ENCODE results near the gene ASAP2.
A peak's percentile ranks its signal among the peaks of the same experiment; 100 is the strongest.
"Not testable (repeated sequence)": the region's sequence is repeated elsewhere in the genome, so short reads cannot be mapped to it uniquely, and the experiment has no call there.

The ASAP2 gene

GRCh38 chr2:9258953-9259399, 52.4 kb downstream of the ASAP2 start:
- H3K9me3 ChIP-seq (replicated peaks in 1 of 11): no peaks in the 10 kb centered on the region
- no peak for TF ChIP-seq Cebpa-rat (IDR thresholded peaks at IDR 0.05)
- H3K4me3 ChIP-seq: peak overlapping the region; percentile 23 to 62 (median 45); a peak in 16 of 20 replicates
- peak overlapping the region; percentile 50 to 79 (median 71); a peak in 21 of 22 replicates for H3K9ac ChIP-seq
- H3K27me3 ChIP-seq: no peaks in the 10 kb centered on the region
- peak overlapping the region; percentile 74 to 90 (median 78); a peak in 21 of 22 replicates for H3K27ac ChIP-seq
- H4K20me1 ChIP-seq: peaks cover 0 to 87% (median 9%) of the 10 kb centered on the region in 11 experiments; a peak in 13 of 22 replicates
- peaks cover 83 to 97% (median 91%) of the 10 kb centered on the region in 10 experiments for H3K4me1 ChIP-seq
- peak overlapping the region; percentile 82 to 97 (median 93) for H3K4me2 ChIP-seq
- H3K36me3 ChIP-seq: peaks cover 0 to 4% (median 0%) of the 10 kb centered on the region in 11 experiments; a peak in 1 of 22 replicates

- Histone ChIP-seq H4K20me1 (peaks cover 0 to 98% (median 13%) of the 10 kb centered on the region in 11 experiments; a peak in 14 of 22 replicates), H3K9me3 (replicated peaks in 1 of 11) (no peaks in the 10 kb centered on the region), H3K4me3 (peak overlapping the region in 4 of 10 experiments; percentile 2 to 30 (median 10); a peak in 5 of 20 replicates), H3K4me1 (peaks cover 89 to 99% (median 94%) of the 10 kb centered on the region in 10 experiments), H3K27me3 (no peaks in the 10 kb centered on the region), H3K4me2 (peak overlapping the region; percentile 82 to 97 (median 93)), H3K27ac (peak overlapping the region; percentile 74 to 90 (median 78)), H3K36me3 (no peaks in the 10 kb centered on the region), H3K9ac (peak overlapping the region in 9 of 11 experiments; percentile 16 to 79 (median 67); a peak in 16 of 22 replicates)
- peak in 3 of 11 experiments; percentile 45 to 74 (median 74); a peak in 3 of 22 replicates for TF ChIP-seq Cebpa-rat (IDR thresholded peaks at IDR 0.05)
Observed at GRCh38 chr2:9260464-9260918, 53.9 kb downstream of the ASAP2 start.

GRCh38 chr2:9261231-9261883, 54.7 kb downstream of the ASAP2 start:
- Histone ChIP-seq H3K9me3 (replicated peaks in 1 of 11) (no peaks in the 10 kb centered on the region), H4K20me1 (peaks cover 0 to 89% (median 13%) of the 10 kb centered on the region in 11 experiments; a peak in 14 of 22 replicates), H3K9ac (peak overlapping the region; percentile 16 to 79 (median 59); a peak in 20 of 22 replicates), H3K4me3 (peak overlapping the region in 4 of 10 experiments; percentile 2 to 30 (median 10); a peak in 6 of 20 replicates), H3K4me2 (peak overlapping the region; percentile 82 to 97 (median 93)), H3K36me3 (0 out of 22 replicates have a peak, but pooled peaks cover 0 to 4% (median 0%) of the 10 kb centered on the region in 11 experiments), H3K27ac (peak overlapping the region; percentile 74 to 90 (median 78)), H3K4me1 (peaks cover 86 to 97% (median 90%) of the 10 kb centered on the region in 10 experiments), H3K27me3 (no peaks in the 10 kb centered on the region)
- no peak for TF ChIP-seq Cebpa-rat (IDR thresholded peaks at IDR 0.05)

GRCh38 chr2:9262671-9263171, 56.1 kb downstream of the ASAP2 start:
- peak overlapping the region in 3 of 10 experiments; percentile 9 to 48 (median 30); a peak in 2 of 20 replicates for H3K4me3 ChIP-seq
- peak overlapping the region; percentile 55 to 73 (median 66); a peak in 21 of 22 replicates for H3K9ac ChIP-seq
- no peaks in the 10 kb centered on the region for H3K9me3 ChIP-seq (replicated peaks in 1 of 11)
- H3K27me3 ChIP-seq: no peaks in the 10 kb centered on the region
- H3K4me1 ChIP-seq: peaks cover 77 to 93% (median 80%) of the 10 kb centered on the region in 10 experiments
- TF ChIP-seq Cebpa-rat (IDR thresholded peaks at IDR 0.05): no peak
- peaks cover 0 to 84% (median 13%) of the 10 kb centered on the region in 11 experiments; a peak in 13 of 22 replicates for H4K20me1 ChIP-seq
- H3K36me3 ChIP-seq: peaks cover 0 to 15% (median 0%) of the 10 kb centered on the region in 11 experiments; a peak in 4 of 22 replicates
- H3K27ac ChIP-seq: peak overlapping the region; percentile 36 to 90 (median 76)
- H3K4me2 ChIP-seq: peak overlapping the region; percentile 66 to 97 (median 85)

- Histone ChIP-seq H3K4me3 (peak overlapping the region in 6 of 10 experiments; percentile 6 to 48 (median 25); a peak in 7 of 20 replicates), H3K4me1 (peaks cover 70 to 87% (median 73%) of the 10 kb centered on the region in 10 experiments), H3K27ac (peak overlapping the region; percentile 36 to 90 (median 76)), H3K9ac (peak overlapping the region; percentile 55 to 73 (median 66)), H3K9me3 (replicated peaks in 1 of 11) (no peaks in the 10 kb centered on the region), H3K36me3 (peaks cover 0 to 17% (median 0%) of the 10 kb centered on the region in 11 experiments; a peak in 4 of 22 replicates), H3K4me2 (peak overlapping the region; percentile 66 to 97 (median 85)), H4K20me1 (peaks cover 0 to 85% (median 13%) of the 10 kb centered on the region in 11 experiments; a peak in 14 of 22 replicates), H3K27me3 (no peaks in the 10 kb centered on the region)
- no peak for TF ChIP-seq Cebpa-rat (IDR thresholded peaks at IDR 0.05)
Observed at GRCh38 chr2:9263428-9263827, 56.8 kb downstream of the ASAP2 start.

GRCh38 chr2:9264301-9264700, 57.7 kb downstream of the ASAP2 start:
- Histone ChIP-seq H3K9me3 (replicated peaks in 1 of 11) (no peaks in the 10 kb centered on the region), H3K27me3 (no peaks in the 10 kb centered on the region), H3K4me2 (peak overlapping the region; percentile 66 to 97 (median 85); a peak in 19 of 22 replicates), H3K9ac (peak overlapping the region in 1 of 11 experiments; percentile 72; a peak in 3 of 22 replicates), H3K4me1 (peaks cover 61 to 84% (median 65%) of the 10 kb centered on the region in 10 experiments), H3K36me3 (peaks cover 0 to 17% (median 0%) of the 10 kb centered on the region in 11 experiments; a peak in 5 of 22 replicates), H4K20me1 (peaks cover 0 to 84% (median 12%) of the 10 kb centered on the region in 11 experiments; a peak in 17 of 22 replicates), H3K27ac (peak overlapping the region in 2 of 11 experiments; percentile 85 to 90; a peak in 1 of 22 replicates), H3K4me3 (no peak overlapping the region)
- no peak for TF ChIP-seq Cebpa-rat (IDR thresholded peaks at IDR 0.05)

GRCh38 chr2:9266711-9267110, 60.1 kb downstream of the ASAP2 start:
- H3K4me3 ChIP-seq: no peak overlapping the region
- H4K20me1 ChIP-seq: peaks cover 0 to 73% (median 10%) of the 10 kb centered on the region in 11 experiments; a peak in 17 of 22 replicates
- H3K4me2 ChIP-seq: peak overlapping the region; percentile 4 to 63 (median 33); a peak in 16 of 22 replicates
- no peak overlapping the region; a peak in 1 of 22 replicates for H3K9ac ChIP-seq
- peak overlapping the region in 5 of 11 experiments; percentile 10 to 43 (median 17); a peak in 4 of 22 replicates for H3K27ac ChIP-seq
- TF ChIP-seq Cebpa-rat (IDR thresholded peaks at IDR 0.05): no peak
- peaks cover 37 to 67% (median 41%) of the 10 kb centered on the region in 10 experiments for H3K4me1 ChIP-seq
- peaks cover 0 to 17% (median 7%) of the 10 kb centered on the region in 11 experiments; a peak in 13 of 22 replicates for H3K36me3 ChIP-seq
- H3K9me3 ChIP-seq (replicated peaks in 1 of 11): peaks cover 0 to 9% (median 8%) of the 10 kb centered on the region in 11 experiments; a peak in 18 of 22 replicates
- H3K27me3 ChIP-seq: no peaks in the 10 kb centered on the region

- not testable (repeated sequence) for H3K27me3 ChIP-seq, H3K9ac ChIP-seq, H3K27ac ChIP-seq, H3K4me3 ChIP-seq
- Histone ChIP-seq H3K9me3 (replicated peaks in 1 of 11) (peaks cover 0 to 15% (median 14%) of the 10 kb centered on the region in 11 experiments; a peak in 19 of 22 replicates), H3K4me2 (peak overlapping the region in 2 of 11 experiments; percentile 57 to 63; a peak in 3 of 22 replicates), H3K4me1 (peaks cover 33 to 67% (median 35%) of the 10 kb centered on the region in 10 experiments), H3K36me3 (peaks cover 0 to 18% (median 11%) of the 10 kb centered on the region in 11 experiments; a peak in 15 of 22 replicates), H4K20me1 (peaks cover 0 to 67% (median 15%) of the 10 kb centered on the region in 11 experiments; a peak in 17 of 22 replicates)
Observed at GRCh38 chr2:9267286-9267685, 60.7 kb downstream of the ASAP2 start.
